GM20000 (cell line): ENCODE data around the gene IMMP2L.

Experiments
- DNase-seq: peaks from one replicate; pipeline ENCODE4 v3.0.0; 2012; ENCODE audit warnings: low spot score
- TF ChIP-seq, protein P1 (sequence below): IDR thresholded peaks from 2 replicates; pipeline ENCODE4 v1.5.1; 2012; ENCODE audit warnings: mild to moderate bottlenecking, control low read depth; ENCODE audit errors: extremely low read depth, missing control alignments

The IMMP2L gene

DNA sequence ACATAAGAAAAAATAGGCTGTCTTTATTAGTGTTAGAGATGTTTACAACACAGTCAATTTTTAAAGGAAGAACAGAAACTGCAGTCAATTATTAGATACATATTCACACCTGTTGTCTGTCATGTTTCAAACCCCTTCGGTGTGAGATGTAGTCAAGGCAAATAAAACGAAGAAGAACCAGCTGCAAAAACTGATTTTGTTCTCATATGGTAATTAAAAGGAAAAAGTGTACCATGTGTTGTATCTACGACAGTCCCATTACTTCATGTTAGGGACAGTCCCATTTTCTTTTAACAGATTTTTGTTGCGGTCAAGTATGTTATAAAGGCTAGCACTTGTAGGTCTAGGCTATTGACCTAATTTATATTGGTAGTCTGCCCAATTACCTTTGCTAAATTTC is 321.9 kb downstream of the IMMP2L start:
- TF ChIP-seq, protein P1, sequence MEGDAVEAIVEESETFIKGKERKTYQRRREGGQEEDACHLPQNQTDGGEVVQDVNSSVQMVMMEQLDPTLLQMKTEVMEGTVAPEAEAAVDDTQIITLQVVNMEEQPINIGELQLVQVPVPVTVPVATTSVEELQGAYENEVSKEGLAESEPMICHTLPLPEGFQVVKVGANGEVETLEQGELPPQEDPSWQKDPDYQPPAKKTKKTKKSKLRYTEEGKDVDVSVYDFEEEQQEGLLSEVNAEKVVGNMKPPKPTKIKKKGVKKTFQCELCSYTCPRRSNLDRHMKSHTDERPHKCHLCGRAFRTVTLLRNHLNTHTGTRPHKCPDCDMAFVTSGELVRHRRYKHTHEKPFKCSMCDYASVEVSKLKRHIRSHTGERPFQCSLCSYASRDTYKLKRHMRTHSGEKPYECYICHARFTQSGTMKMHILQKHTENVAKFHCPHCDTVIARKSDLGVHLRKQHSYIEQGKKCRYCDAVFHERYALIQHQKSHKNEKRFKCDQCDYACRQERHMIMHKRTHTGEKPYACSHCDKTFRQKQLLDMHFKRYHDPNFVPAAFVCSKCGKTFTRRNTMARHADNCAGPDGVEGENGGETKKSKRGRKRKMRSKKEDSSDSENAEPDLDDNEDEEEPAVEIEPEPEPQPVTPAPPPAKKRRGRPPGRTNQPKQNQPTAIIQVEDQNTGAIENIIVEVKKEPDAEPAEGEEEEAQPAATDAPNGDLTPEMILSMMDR = no peak
- DNase-seq = no peak

GRCh38 chr7:111239437-111239836 is 322.9 kb downstream of the IMMP2L start:
- DNase-seq = no peak
- TF ChIP-seq, protein P1 = no peak

DNA sequence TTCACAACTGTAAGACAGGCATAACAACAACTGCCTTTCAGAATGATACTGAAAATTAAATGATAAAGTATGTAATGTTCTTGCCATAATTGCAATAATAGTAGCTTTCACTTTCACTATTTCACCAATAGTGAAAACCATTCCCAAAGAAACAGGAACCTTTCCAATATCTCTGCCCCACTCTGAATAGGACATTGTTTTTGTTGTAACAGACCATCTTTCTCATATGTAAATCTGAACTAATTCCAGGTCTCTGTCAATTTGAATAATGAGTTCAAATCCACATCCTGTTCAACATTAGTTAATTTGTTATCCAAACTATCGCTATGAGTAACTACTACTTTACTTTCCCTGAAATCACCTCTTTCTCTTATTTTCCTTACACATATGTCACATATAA is 323.4 kb downstream of the IMMP2L start:
- no peak for DNase-seq
- TF ChIP-seq, protein P1 = no peak

DNA sequence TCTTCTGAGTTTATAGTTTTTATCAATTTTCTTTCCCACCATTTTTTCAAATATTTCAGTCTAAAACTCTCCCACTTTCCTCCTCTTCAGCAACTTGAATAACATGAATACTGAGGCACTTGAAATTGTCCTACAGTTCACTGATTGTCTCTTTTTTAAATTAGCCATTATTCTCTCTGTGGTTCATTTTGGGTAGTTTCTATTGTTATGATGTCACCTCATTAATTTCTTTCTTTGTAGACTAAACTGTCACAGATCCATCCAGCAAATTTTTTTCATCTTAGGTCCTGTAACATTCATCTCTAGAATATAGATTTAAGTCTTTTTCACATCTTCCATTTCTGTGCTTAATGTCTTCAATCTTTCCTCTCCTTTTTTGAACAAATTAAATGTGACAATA is 326.6 kb downstream of the IMMP2L start:
- DNase-seq = no peak
- TF ChIP-seq, protein P1 = no peak

DNA sequence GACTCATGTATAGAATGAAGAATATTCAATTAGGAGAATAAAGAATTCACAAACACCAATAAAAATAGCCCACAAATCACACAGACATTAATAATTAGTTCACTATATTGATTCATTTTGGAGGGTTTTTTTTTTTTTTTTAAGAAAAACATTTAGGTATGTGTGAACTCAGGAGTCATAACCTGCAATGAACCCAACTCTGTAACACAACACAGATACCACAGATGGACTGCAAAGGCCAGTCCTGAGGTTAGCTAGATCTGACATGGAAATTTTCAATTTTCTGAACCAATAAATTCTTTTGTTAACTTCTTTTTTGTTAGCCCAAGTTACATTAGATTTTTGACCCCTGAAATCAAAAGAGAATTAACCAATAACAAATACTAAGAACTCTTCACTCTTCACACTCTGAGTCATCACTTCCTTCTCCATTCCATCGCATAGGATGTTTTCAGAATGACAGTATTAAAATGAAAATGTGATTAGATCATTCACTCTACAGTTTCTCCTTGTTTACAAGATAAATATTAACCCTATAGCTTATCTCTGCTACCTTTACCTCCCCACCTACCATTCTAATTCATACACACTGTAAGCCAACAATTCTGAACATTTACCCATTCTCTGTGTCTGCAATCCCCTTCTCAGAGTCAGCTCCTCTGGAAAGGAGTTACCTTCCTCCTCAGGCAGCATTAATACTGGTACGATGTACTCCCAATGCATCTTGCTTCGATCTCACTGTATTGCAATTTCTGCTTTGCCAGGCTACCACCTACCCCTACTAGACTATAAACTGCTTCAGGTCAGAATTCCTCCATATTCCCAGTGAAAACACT is 329.8 kb downstream of the IMMP2L start:
- DNase-seq = no peak
- TF ChIP-seq, protein P1 = no peak

DNA sequence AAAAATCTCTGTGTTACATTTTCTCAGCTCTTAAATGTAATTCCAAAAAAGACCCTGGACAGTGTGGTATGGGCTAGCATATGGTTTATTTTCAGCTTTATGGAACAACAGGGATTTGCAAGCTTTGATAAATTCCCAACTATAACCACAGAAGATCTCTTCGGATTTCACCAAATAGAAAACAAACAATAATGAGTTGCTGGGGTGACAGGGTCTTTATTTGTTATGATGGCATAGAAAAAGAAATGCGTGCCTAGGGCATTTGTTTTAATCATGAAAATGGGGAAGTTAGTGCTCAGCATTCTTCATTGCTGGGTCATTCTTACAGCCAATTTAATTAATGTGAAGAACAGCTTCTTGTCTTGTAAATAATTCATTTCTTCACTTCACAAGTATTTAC is 332.4 kb downstream of the IMMP2L start:
- no peak for DNase-seq
- TF ChIP-seq, protein P1 = no peak

DNA sequence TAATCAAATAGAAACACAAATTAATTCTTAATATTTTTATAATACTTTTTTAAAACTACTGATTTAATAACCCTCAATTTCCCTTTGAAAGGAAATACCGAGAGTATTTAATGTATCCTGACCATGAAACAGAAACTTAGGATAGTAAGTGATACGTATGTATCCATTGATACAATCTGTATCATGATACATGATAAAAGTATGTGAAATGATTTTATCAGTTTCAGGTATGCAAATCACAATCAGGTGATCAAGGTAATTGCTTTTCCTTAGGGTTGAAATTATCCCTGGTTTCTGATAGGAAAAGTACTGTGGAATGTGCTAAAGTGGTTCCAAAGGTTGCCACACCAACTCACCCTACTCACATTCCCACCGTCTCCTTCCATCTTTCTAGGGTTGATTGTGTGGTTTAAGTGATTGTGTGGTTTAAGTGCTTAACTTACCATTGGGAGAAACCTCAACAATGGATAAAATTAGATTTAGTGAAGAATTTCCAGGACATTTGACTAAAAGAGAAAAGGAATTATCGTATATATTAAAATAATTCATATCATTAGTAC is 333.0 kb downstream of the IMMP2L start:
- TF ChIP-seq, protein P1 = no peak
- no peak for DNase-seq
